ENCODE measurements around the gene SLC1A7. TPM values are rescaled to one million over a fixed set of nuclear protein-coding genes. Genes with fewer than 3 reads are reported as not detected.

The SLC1A7 gene
- total RNA-seq, 1 donor from 2014 or later, result not detected

DNA sequence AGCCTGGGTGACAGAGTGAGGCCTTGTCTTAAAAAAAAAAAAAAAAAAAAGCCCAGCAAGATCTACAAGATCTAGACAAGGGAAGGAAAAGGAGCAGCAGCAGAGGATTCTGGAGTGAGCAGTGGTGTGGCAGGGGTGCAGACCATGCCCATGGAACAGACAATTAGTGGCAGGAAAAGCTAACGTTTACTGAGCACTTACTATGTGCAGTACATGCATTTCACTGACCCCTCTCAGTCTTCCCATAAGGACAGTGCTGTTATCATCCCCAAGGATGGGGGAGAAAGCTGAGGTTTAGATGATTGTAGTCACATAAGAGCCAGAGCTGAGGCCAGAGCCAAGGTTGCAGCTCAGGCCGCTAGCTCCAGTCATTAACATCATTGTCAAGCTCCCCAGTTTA, 74.6 kb downstream of the SLC1A7 start:
- no peaks in the 10 kb centered on the region for H3K36me3 Mint-ChIP-seq (ENCODE audit: low read depth)
- H3K4me1 Mint-ChIP-seq (ENCODE audit: low read depth), result peaks cover 2% of the 10 kb centered on the region
- H3K27ac Mint-ChIP-seq, result no peak overlapping the region
- peaks cover 17% of the 10 kb centered on the region for H3K27me3 Mint-ChIP-seq (ENCODE audit: low read depth)
- no peak for DNase-seq (ENCODE audit: low spot score)
- no peaks in the 10 kb centered on the region for H3K9me3 Mint-ChIP-seq
- intact Hi-C loops (cut with micrococcal nuclease), result no loop called here
- H3K4me3 Mint-ChIP-seq (ENCODE audit: low read depth), result no peak overlapping the region

DNA sequence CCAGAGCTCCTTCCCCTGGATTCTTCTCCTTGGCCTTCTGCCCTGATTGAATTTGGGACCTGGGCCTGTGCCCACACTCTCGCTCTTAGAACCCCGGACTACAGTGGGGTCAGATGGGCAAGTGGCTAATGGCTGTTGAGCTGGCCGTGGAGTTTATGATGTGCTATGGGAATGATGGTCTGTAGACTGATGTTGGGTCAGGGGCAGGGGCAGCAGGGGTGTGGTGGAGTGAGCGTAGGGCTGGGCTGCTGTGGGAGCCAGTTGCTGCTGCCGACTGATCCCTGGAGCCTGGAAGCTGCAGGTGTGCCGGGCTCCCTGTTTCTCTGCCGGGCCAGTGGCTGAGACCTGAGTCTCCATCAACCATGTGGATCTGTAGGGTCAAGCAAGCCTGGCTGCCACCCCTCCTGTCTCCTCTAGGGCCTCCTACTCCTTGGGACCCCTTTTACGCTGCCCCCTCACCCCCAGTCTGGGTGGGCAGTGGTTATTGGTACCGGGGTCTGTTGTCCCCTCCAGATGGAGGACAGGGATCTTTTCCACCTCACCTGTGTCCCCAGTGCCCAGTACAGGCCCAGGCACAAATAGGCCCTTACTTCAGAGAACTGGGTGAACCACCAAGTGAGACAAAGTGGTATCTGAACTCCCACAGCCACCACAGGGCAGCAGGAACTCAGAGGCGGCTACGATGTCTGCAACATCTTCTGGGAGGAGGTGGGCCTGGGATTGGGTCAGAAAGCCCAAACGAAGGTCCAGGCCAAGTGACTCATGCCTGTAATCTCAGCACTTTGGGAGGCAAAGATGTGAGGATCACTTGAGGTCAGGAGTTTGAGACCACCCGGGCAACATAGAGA, 75.3 kb downstream of the SLC1A7 start:
- Mint-ChIP-seq H3K36me3 (ENCODE audit: low read depth) (no peaks in the 10 kb centered on the region), H3K4me3 (ENCODE audit: low read depth) (no peak overlapping the region), H3K4me1 (ENCODE audit: low read depth) (peaks cover 2% of the 10 kb centered on the region), H3K27ac (no peak overlapping the region), H3K27me3 (ENCODE audit: low read depth) (peaks cover 17% of the 10 kb centered on the region), H3K9me3 (no peaks in the 10 kb centered on the region)
- intact Hi-C loops (cut with micrococcal nuclease), result no loop called here
- DNase-seq (ENCODE audit: low spot score), result no peak

DNA sequence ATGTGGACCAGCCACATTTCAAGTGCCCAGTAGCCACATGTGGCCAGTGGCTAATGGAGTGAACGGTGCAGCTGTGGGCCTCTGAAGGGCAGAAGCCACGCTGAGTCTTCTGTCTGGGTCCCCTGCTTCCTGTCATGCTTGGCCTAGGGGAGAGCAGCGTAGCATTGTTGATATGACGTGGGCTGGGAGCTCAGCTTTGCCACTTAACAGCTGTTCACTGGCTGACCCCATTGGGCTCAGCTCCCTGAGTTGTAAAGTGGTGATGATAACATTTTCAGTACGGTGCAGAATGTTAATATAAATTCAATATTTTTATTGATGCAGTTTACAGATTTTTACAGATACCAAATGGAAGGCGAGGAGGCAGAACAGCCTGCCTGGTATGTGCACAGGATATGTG, 76.0 kb downstream of the SLC1A7 start:
- Mint-ChIP-seq H3K9me3 (no peaks in the 10 kb centered on the region), H3K27me3 (ENCODE audit: low read depth) (peaks cover 20% of the 10 kb centered on the region), H3K4me1 (ENCODE audit: low read depth) (peaks cover 2% of the 10 kb centered on the region), H3K27ac (no peak overlapping the region), H3K36me3 (ENCODE audit: low read depth) (no peaks in the 10 kb centered on the region), H3K4me3 (ENCODE audit: low read depth) (no peak overlapping the region)
- intact Hi-C loops (cut with micrococcal nuclease), result no loop called here
- no peak for DNase-seq (ENCODE audit: low spot score)

DNA sequence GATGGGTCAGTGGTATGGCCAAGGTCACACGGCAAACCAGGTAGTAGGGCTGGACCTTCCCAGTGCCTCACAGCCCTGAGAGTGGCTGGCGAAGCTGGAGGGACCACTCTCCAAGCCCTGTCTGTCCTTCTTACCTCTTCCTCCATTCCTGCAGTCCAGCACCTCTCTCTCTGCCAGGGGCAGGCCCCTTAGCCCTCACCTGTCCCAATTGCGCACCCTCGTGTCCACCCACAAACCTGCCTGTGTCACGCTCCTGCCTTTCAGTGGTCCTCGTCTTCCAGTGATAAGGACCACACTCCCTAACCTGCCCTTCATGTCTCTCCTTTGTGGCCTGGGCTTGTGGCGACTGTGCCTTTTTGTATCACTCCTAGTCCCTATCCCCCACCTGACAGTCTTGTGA, 77.0 kb downstream of the SLC1A7 start:
- peaks cover 31% of the 10 kb centered on the region for H3K27me3 Mint-ChIP-seq (ENCODE audit: low read depth)
- H3K4me3 Mint-ChIP-seq (ENCODE audit: low read depth), result no peak overlapping the region
- H3K27ac Mint-ChIP-seq, result no peak overlapping the region
- no peaks in the 10 kb centered on the region for H3K36me3 Mint-ChIP-seq (ENCODE audit: low read depth)
- no peaks in the 10 kb centered on the region for H3K9me3 Mint-ChIP-seq
- peaks cover 2% of the 10 kb centered on the region for H3K4me1 Mint-ChIP-seq (ENCODE audit: low read depth)
- DNase-seq (ENCODE audit: low spot score), result no peak
- intact Hi-C loops (cut with micrococcal nuclease), result no loop called here

DNA sequence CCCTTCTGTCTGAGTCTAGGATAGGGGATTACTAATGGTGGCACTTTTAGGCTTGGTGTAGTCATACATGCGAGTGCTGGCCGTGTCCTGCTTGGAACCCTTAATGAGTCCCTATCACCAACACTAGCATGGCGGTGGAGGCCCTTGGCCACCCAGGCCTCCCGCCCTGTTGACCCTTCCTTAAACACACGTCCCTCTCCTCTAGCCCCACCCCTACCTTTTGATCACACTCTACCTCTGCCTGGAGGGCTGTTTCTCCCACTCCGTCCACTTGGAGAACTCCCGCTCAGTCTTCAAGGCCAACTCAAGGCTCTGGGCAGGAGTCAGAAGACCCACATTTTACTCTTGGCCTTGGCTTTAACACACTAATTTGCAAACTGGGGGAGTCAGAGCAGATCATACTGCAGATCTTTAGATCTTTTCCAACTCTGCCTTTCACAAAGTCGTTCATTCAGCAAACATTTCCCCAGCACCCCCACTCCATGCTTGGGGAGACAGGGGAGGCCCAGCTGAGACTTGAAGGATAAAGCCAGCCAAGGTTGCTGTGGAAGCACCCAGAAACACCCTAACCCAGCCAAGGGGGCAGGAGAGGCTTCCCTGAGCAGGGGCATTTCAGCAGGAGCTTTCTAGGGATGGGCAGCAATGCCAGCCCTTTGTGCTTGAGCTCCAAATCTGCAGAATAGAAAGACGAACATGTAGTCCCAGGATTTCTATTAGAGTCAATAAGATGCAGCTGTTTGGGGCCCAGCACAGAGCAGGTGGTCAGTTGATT, 78.5 kb downstream of the SLC1A7 start:
- Mint-ChIP-seq H3K36me3 (ENCODE audit: low read depth) (no peaks in the 10 kb centered on the region), H3K4me1 (ENCODE audit: low read depth) (peaks cover 2% of the 10 kb centered on the region), H3K27me3 (ENCODE audit: low read depth) (peaks cover 42% of the 10 kb centered on the region), H3K27ac (no peak overlapping the region), H3K9me3 (no peaks in the 10 kb centered on the region), H3K4me3 (ENCODE audit: low read depth) (no peak overlapping the region)
- no peak for DNase-seq (ENCODE audit: low spot score)
- intact Hi-C loops (cut with micrococcal nuclease), result no loop called here

DNA sequence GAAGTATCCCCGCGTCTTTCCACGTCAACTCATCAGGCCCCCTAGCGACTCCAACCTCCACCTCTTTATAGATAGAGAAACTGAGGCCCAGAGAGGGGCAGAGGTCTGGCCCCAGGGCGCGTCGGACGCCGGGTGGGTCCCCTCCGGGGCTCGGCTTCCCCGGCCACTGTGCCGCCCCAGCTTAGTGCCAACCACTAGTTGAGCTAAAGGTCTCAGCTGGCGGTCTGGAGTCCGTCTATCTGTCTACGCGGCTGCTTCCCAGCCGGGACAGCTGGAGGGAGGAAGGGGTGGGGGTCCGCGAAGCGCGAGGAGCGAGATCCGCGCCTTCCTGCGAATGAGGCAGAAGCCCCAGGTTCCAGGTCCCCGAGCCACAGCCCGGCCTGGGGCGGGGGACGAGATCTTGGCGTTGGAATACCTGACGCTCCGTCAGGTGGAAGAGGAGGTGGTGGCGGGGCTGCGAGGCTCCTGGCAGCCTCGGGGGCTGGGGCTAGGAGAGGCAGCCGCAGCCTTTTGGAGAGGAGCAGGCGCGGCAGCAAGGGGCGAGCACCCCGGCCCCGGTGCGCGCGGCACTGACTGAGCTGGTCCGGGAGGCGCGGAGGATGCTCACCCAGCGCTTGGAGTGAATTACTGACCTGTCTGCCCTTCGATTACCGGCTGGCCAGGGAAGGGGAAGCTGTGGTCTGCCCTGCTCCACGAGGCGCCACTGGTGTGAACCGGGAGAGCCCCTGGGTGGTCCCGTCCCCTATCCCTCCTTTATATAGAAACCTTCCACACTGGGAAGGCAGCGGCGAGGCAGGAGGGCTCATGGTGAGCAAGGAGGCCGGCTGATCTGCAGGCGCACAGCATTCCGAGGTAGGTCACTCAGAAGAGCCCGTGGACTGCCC, 79.5 kb downstream of the SLC1A7 start:
- no peak for DNase-seq (ENCODE audit: low spot score)
- no peak overlapping the region for H3K27ac Mint-ChIP-seq
- H3K4me1 Mint-ChIP-seq (ENCODE audit: low read depth), result peaks cover 2% of the 10 kb centered on the region
- H3K9me3 Mint-ChIP-seq, result no peaks in the 10 kb centered on the region
- no peaks in the 10 kb centered on the region for H3K36me3 Mint-ChIP-seq (ENCODE audit: low read depth)
- H3K4me3 Mint-ChIP-seq (ENCODE audit: low read depth), result no peak overlapping the region
- intact Hi-C loops (cut with micrococcal nuclease), result no loop called here
- peaks cover 47% of the 10 kb centered on the region for H3K27me3 Mint-ChIP-seq (ENCODE audit: low read depth)

DNA sequence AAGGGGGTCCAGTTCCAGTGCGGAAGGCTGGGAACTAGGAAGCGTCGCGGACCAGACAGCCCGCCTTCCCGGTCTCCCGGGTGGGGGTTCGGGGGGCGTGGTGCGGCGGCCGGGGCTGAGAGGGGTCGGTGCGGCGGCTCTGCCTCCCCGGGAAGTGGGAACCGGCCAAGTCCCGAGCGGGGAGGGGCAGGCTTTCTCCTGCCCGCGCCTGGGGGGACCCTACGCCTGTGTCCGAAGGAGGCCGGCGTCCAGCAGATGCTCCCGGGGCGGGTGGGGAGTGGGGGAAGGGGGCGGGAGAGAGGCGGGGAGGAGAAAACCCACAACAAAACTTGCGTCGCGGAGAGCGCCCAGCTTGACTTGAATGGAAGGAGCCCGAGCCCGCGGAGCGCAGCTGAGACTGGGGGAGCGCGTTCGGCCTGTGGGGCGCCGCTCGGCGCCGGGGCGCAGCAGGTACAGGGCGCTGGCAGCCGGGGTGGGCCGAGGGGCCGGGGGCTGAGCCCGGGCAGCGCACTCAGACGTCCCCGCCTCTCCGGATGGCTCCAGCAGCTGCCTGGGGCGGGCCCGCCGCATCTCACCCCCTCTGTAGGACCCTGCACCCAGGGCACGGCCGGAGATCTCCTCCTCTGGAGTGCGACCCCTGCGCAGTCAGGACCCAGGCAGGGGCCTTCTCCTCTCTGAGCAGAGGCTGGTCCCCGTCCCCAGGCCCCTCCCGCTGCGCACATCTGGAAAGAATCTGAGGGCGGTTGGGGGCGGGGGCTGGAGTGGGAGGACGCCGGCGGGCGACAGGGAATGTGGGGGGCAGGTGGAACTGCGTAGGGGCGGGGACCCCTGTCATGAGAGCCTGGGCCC, 80.4 kb downstream of the SLC1A7 start, which contains the start of gene PODN:
Gene PODN (plus strand): TSS at position 355 of the 849 bp plus-strand sequence. CDS start 7,643 bp downstream, outside the sequence.
- peaks cover 2% of the 10 kb centered on the region for H3K4me1 Mint-ChIP-seq (ENCODE audit: low read depth)
- peaks cover 52% of the 10 kb centered on the region for H3K27me3 Mint-ChIP-seq (ENCODE audit: low read depth)
- intact Hi-C loops (cut with micrococcal nuclease), result no loop called here
- H3K36me3 Mint-ChIP-seq (ENCODE audit: low read depth), result no peaks in the 10 kb centered on the region
- peak; percentile 5 for DNase-seq (ENCODE audit: low spot score)
- H3K9me3 Mint-ChIP-seq, result no peaks in the 10 kb centered on the region
- H3K27ac Mint-ChIP-seq, result no peak within 1 kb of the TSS
- H3K4me3 Mint-ChIP-seq (ENCODE audit: low read depth), result no peak within 1 kb of the TSS

DNA sequence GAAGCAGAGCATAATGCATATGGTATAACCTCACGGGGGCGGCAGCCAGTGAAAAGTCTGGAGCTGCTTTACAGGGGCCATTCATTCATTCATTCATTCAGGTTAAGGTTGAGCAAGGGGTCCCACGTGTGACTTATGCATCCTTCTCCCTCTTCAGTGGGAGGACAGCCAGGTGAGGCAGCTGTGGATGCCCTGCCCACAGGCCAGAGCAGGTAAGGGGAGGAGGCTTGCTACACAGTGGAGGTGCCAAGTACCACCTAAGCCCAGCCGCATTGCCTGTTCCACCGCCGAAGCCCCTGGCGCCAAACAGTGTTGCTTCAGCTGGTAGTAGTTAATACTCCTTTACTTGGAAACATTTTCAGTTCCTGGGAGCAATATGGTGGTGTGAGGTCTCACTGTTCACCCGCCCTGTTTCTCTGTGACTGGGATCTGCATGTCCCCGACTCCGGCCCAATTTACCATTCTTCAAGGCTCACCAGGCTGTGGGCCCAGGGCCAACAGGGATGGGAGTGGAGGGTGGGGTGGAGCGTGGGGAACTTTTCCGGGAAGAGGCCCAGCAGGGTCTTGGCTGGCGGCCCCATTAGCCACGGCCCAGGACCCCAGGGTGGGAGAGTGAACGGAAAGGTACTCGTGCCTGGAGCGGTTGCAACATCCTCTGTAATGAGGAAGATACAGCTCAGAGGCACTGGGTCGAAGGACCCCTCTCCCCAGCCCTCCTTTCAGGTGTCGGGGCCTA, 81.1 kb downstream of the SLC1A7 start:
- H3K4me3 Mint-ChIP-seq (ENCODE audit: low read depth), result no peak overlapping the region

DNA sequence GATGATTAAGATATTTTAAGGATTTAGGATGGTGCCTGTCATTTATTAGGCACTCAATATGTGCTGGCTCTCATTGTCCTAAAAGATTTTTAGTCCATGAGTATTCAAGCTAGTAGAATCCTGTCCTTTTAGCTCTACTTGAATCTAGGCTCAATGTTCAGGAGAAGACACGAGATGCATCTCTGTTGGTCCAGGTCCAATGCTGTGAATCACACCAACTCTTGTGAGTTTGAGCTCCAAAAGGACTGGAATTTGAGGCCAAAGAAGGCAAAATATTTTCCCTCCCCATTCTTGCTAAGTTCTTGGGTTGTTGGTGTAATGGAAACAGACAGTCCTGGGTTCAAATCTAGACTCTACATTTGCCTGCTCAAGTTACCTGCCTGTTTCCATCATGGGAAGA, 81.9 kb downstream of the SLC1A7 start:
- DNase-seq (ENCODE audit: low spot score), result no peak
- H3K36me3 Mint-ChIP-seq (ENCODE audit: low read depth), result no peaks in the 10 kb centered on the region
- H3K4me3 Mint-ChIP-seq (ENCODE audit: low read depth), result no peak overlapping the region
- intact Hi-C loops (cut with micrococcal nuclease), result no loop called here
- no peak overlapping the region for H3K27ac Mint-ChIP-seq
- H3K9me3 Mint-ChIP-seq, result no peaks in the 10 kb centered on the region
- H3K4me1 Mint-ChIP-seq (ENCODE audit: low read depth), result peaks cover 2% of the 10 kb centered on the region
- H3K27me3 Mint-ChIP-seq (ENCODE audit: low read depth), result peaks cover 50% of the 10 kb centered on the region

More for the DNA sequence above, 81.1 kb downstream of the SLC1A7 start:
- Mint-ChIP-seq H3K27me3 (ENCODE audit: low read depth) (peaks cover 52% of the 10 kb centered on the region), H3K9me3 (no peaks in the 10 kb centered on the region), H3K27ac (no peak overlapping the region), H3K4me1 (ENCODE audit: low read depth) (peaks cover 2% of the 10 kb centered on the region), H3K36me3 (ENCODE audit: low read depth) (no peaks in the 10 kb centered on the region)
- intact Hi-C loops (cut with micrococcal nuclease), result no loop called here
- no peak for DNase-seq (ENCODE audit: low spot score)

DNA sequence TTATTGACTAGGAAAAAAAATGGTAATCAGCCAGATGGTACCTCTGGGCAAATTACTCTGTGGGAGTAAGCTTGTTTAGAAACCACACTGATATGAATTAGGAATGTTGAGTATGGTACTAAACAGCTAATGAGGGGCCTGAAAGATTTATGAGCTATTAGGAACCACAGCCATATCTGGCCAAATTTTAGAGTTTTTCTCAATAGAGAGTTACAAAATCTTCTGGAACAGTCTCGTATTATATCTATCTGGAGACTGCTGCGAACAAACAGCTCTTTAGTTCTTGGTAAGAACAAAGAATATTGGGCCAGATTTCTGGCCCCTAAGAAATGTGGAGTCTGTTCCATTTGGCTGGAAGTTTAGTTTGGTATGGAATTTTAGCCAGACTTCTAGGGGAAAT, 85.3 kb downstream of the SLC1A7 start:
- H3K27ac Mint-ChIP-seq, result no peak overlapping the region
- H3K4me3 Mint-ChIP-seq (ENCODE audit: low read depth), result no peak overlapping the region
- intact Hi-C loops (cut with micrococcal nuclease), result no loop called here
- no peak for DNase-seq (ENCODE audit: low spot score)
- H3K4me1 Mint-ChIP-seq (ENCODE audit: low read depth), result no peaks in the 10 kb centered on the region
- peaks cover 35% of the 10 kb centered on the region for H3K27me3 Mint-ChIP-seq (ENCODE audit: low read depth)
- H3K9me3 Mint-ChIP-seq, result no peaks in the 10 kb centered on the region
- peaks cover 16% of the 10 kb centered on the region for H3K36me3 Mint-ChIP-seq (ENCODE audit: low read depth)

DNA sequence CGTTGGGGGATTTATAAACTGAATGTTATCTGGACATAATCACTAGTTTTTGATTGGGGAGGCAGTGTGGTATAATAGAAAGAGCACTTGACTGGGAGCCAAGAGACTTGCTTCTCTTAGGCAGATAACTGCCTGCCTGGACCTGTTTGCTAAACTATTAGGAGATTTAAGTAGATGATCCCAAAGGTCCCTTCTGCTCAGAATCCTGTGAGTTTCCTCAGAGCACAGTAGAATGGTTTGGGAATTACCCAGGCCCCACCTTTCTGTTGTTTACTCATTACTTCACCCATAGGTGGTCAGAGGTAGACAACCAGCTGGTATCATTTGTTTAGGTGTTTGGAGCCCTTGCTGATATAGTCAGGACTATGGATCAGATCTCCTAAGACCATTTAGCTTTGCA, 90.8 kb downstream of the SLC1A7 start:
- no peaks in the 10 kb centered on the region for H3K27me3 Mint-ChIP-seq (ENCODE audit: low read depth)
- H3K4me3 Mint-ChIP-seq (ENCODE audit: low read depth), result no peak overlapping the region

More for the DNA sequence above, 90.8 kb downstream of the SLC1A7 start:
- peaks cover 38% of the 10 kb centered on the region for H3K36me3 Mint-ChIP-seq (ENCODE audit: low read depth)
- DNase-seq (ENCODE audit: low spot score), result no peak
- H3K4me1 Mint-ChIP-seq (ENCODE audit: low read depth), result peaks cover 6% of the 10 kb centered on the region
- H3K9me3 Mint-ChIP-seq, result no peaks in the 10 kb centered on the region
- H3K27ac Mint-ChIP-seq, result no peak overlapping the region
- intact Hi-C loops (cut with micrococcal nuclease), result no loop called here
